Astrocyte of the spinal cord (primary cell): Measurements from ENCODE around the gene SLCO2A1.
A peak's percentile ranks its signal among the peaks of the same experiment; 100 is the strongest.

Experiments used
- DNase-seq: peaks from one replicate; pipeline ENCODE4 v3.0.0; 2011; ENCODE audit warnings: low read depth, low spot score
- H3K4me3 ChIP-seq: 2 replicates; pipeline ENCODE4 v1.5.1; 2011; ENCODE audit warnings: low read depth, mild to moderate bottlenecking, low read length, moderate library complexity
- CTCF ChIP-seq: IDR thresholded peaks from 2 replicates; pipeline ENCODE4 v1.5.1; 2012; ENCODE audit warnings: low read depth, mild to moderate bottlenecking, low read length, inconsistent platforms
- in situ Hi-C: cut with HindIII; loops from 2 replicates; pipeline ENCODE4 v1.10.0; 2017; ENCODE audit warnings: low sequenced_read_pairs

Gene SLCO2A1

DNA sequence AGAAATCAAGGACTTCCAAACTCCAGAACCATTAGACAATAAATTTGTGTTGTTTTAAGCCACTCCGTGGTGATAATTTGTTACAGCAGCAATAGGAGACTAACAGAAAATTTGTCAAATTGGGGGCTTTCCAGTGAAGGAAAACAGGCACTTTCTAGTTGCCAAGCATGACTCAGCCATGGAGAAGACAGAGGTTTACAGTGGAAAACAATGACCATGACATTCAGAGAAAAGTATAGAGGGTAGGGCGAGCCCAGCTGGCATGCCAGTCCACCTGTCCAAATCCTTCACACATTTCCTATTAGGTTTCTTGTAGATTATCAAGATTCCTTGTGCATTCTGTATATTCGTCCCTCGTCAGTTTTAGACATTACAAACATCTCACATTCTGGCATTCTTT lies 24.9 kb downstream of the SLCO2A1 start:
- in situ Hi-C loops = no loop called here
- DNase-seq = peak; percentile 21

GRCh38 chr3:134003066-134003465 lies 26.7 kb downstream of the SLCO2A1 start:
- in situ Hi-C loops = no loop called here
- H3K4me3 ChIP-seq = no peak overlapping the region
- no peak for DNase-seq
- no peak for TF ChIP-seq CTCF

More for the DNA sequence above, 24.9 kb downstream of the SLCO2A1 start:
- no peak for TF ChIP-seq CTCF
- H3K4me3 ChIP-seq = no peak overlapping the region

GRCh38 chr3:134002306-134002705 lies 27.4 kb downstream of the SLCO2A1 start:
- DNase-seq = peak; percentile 67
- H3K4me3 ChIP-seq = no peak overlapping the region
- in situ Hi-C loops = no loop called here
- no peak for TF ChIP-seq CTCF

DNA sequence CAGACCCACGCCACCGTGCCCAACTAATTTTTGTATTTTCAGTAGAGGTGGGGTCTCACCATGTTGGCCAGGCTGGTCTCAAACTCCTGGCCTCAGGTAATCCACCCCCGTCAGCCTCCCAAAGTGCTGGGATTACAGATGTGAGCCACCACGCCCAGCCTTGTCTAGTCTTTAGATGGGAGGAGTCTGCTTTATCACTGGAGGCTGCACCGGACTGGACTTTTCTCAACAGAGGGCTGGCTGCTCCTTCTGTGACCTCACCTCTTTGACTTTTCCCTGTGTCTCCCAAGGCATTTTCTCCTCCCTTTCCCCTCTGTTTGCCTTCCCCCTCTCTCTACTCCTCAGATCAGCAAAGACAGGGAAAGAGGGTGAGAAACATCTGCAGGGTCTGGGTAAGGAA lies 28.5 kb downstream of the SLCO2A1 start:
- no peak for DNase-seq
- H3K4me3 ChIP-seq = no peak overlapping the region
- TF ChIP-seq CTCF = no peak
- in situ Hi-C loops = no loop called here

DNA sequence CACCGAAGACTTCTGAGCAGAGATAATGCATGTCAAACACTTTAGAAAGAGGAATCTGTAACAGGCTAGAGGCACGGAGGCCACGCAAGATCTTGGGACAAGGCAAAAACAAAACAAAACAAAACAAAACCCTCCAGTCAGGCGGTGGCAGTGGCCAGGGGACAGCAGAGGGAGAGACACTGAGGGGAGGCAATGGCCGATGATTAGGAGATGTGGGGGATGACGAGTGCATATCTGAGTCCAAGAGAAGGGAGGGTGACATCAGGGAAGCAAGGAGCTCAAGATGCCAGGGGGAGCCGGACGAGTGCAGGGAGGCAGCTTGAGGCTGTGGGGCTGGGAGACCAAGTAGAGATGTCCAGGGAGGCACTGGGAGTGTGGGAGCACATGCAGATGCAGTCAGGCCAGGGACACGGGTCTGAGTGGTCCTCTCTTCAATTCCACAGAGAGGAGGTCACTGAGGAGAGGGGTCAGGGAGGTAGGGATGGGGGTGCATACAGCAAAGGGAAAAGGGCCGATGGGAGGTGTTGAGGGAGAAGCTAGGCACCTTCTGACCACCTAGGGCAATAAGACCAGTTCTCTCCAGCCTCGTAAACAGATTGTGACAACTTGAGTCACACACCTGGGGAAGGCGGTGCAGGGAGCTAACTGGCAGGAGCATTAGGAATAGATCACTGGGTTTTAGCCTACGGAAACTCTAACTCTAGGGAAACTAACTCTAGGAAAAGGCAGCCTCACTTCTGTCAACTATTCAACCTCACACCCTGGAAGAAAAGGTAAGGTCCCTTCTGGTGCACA lies 29.6 kb downstream of the SLCO2A1 start:
- no peak for TF ChIP-seq CTCF
- in situ Hi-C loops = no loop called here
- no peak overlapping the region for H3K4me3 ChIP-seq
- DNase-seq = no peak

- no peak overlapping the region for H3K4me3 ChIP-seq
- TF ChIP-seq CTCF = no peak
- in situ Hi-C loops = no loop called here
- no peak for DNase-seq
Observed at GRCh38 chr3:133998691-133999241, 31.0 kb downstream of the SLCO2A1 start.
